GM19351 (cell line): ENCODE results near the gene KCTD11.

Experiments used
- ATAC-seq: cut with Tn5 transposase; IDR thresholded peaks from one replicate; pipeline ENCODE4 v1.9.1; 2021; ENCODE audit warnings: mild to moderate bottlenecking, moderate library complexity; ENCODE audit not compliant: unreplicated experiment

The KCTD11 gene

GRCh38 chr17:7403043-7403726 is 51.2 kb downstream of the KCTD11 start:
- ATAC-seq: no peak

DNA sequence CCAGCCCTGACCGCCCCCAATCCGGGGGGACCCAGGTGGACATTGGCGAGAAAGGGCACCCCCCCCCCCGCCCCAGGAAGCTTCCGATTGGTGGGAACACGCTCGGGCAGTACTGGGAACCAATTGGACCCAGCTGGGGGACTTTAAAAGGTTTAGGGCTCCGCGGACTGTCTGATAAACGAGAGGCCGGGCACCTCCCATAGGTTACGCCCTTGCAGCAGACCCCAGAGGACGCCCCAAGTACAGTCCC is 51.7 kb downstream of the KCTD11 start:
- ATAC-seq: peak; percentile 19

- ATAC-seq: peak; percentile 95
Measured at GRCh38 chr17:7403977-7404736, 52.2 kb downstream of the KCTD11 start, which contains the start of gene TMEM256. TSS of gene TMEM256 (minus strand) at chr17:7404097. CDS start at chr17:7404084, 13 bp downstream.
